ENCODE measurements around the gene E2F7.

DNA sequence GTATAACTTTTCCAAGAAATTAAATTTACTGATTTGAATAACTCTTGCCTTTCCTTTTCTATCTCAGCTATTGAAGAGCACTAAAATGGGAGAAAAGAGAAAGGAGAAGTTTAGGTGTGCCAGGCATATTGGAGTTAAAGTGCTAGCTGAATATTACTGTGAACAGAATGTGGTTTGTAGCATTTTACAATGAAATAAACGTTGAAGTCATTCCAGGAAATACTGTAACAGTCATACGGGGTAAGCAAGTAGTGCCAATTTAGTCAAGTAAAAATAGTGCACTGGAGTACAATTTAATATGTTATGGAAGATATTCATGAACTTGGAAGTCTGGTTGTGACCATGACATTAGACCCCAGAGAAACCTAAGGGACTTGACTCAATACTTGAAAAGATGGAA is 62.1 kb downstream of the E2F7 start:
- TF ChIP-seq GABPA (IDR thresholded peaks at IDR 0.05; ENCODE audit: low read depth) (no peak), ZBTB33 (IDR thresholded peaks at IDR 0.05; ENCODE audit: borderline replicate concordance, low read depth) (no peak), TAF1 (IDR thresholded peaks at IDR 0.05; ENCODE audit: borderline replicate concordance, low read depth, low read length) (no peak), CTCF (IDR thresholded peaks at IDR 0.05) (no peak), POLR2AphosphoS5 (IDR thresholded peaks at IDR 0.05; ENCODE audit: low read depth, low read length) (no peak), MAX (IDR thresholded peaks at IDR 0.05; ENCODE audit: low read depth) (no peak), EZH2phosphoT487 (IDR thresholded peaks at IDR 0.05; ENCODE audit: borderline replicate concordance, low read depth) (no peak), RCOR1 (IDR thresholded peaks at IDR 0.05; ENCODE audit: low read length) (no peak), RFX5 (IDR thresholded peaks at IDR 0.05; ENCODE audit: low read length) (no peak), GATA2 (CRISPR knock-in tag; IDR thresholded peaks at IDR 0.05) (no peak), SIN3A (IDR thresholded peaks at IDR 0.05; ENCODE audit: borderline replicate concordance, low read depth, low read length) (no peak)
- TF ChIP-seq, protein P1, sequence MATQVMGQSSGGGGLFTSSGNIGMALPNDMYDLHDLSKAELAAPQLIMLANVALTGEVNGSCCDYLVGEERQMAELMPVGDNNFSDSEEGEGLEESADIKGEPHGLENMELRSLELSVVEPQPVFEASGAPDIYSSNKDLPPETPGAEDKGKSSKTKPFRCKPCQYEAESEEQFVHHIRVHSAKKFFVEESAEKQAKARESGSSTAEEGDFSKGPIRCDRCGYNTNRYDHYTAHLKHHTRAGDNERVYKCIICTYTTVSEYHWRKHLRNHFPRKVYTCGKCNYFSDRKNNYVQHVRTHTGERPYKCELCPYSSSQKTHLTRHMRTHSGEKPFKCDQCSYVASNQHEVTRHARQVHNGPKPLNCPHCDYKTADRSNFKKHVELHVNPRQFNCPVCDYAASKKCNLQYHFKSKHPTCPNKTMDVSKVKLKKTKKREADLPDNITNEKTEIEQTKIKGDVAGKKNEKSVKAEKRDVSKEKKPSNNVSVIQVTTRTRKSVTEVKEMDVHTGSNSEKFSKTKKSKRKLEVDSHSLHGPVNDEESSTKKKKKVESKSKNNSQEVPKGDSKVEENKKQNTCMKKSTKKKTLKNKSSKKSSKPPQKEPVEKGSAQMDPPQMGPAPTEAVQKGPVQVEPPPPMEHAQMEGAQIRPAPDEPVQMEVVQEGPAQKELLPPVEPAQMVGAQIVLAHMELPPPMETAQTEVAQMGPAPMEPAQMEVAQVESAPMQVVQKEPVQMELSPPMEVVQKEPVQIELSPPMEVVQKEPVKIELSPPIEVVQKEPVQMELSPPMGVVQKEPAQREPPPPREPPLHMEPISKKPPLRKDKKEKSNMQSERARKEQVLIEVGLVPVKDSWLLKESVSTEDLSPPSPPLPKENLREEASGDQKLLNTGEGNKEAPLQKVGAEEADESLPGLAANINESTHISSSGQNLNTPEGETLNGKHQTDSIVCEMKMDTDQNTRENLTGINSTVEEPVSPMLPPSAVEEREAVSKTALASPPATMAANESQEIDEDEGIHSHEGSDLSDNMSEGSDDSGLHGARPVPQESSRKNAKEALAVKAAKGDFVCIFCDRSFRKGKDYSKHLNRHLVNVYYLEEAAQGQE (IDR thresholded peaks at IDR 0.05; ENCODE audit: low read depth, low read length) = no peak

All from SK-N-SH (cell line).